Endothelial cell of umbilical vein (primary cell): Measurements from ENCODE around the gene TMEM217. TPM values are rescaled to one million over a fixed set of nuclear protein-coding genes. Genes with fewer than 3 reads are reported as not detected.

Experiments used
- BruUV-seq: library from RNA; stranded (reverse); fragments of 400-500 nt; replicated peaks from 2 replicates; lab custom pipeline; 2021; lab: Mats Ljungman, UMichigan
- CTCF ChIA-PET: fragments of 300-600, 350-600 bp; sonication (Branson Sonifier 250); formaldehyde crosslinking; loops from one replicate; lab custom pipeline; 2021; ENCODE audit warnings: antibody characterized with exemption, inconsistent platforms; lab: Charles Lee
- POLR2A ChIA-PET: fragments of 300-600, 350-600 bp; sonication (Branson Sonifier 250); formaldehyde crosslinking; loops from one replicate; lab custom pipeline; 2021; ENCODE audit warnings: antibody characterized with exemption, inconsistent platforms; lab: Charles Lee
- DNase-seq: peaks from one replicate; pipeline ENCODE4 v3.0.0-alpha.2; 2011; ENCODE audit warnings: low read depth, low spot score
- FAIRE-seq: peaks from 2 replicates; lab custom pipeline; 2011; peaks lifted over from hg19 to GRCh38; lab: Jason Lieb, UNC
- H2AFZ ChIP-seq: 2 replicates; pipeline ENCODE4 v1.6.0; 2012; ENCODE audit warnings: low read depth, low read length, control low read depth, inconsistent platforms
- H3K27ac ChIP-seq: 2 replicates; pipeline ENCODE4 v1.5.1; 2011; ENCODE audit warnings: low read depth, mild to moderate bottlenecking, control low read depth, low read length, moderate library complexity; ENCODE audit not compliant: insufficient read depth
- H3K27me3 ChIP-seq, 2 experiments: 2 replicates each; pipeline versions ENCODE4 v1.6.0 to v1.6.1; 2011; ENCODE audit warnings: low read length in 2 of 2, mixed read lengths in 1 of 2; ENCODE audit not compliant: control insufficient read depth in 2 of 2, insufficient read depth in 2 of 2
- H3K36me3 ChIP-seq, 2 experiments: 2 replicates in 1 of 2; 3 replicates in 1 of 2; pipeline ENCODE4 v1.5.1; 2011; ENCODE audit warnings: low read length in 2 of 2, mild to moderate bottlenecking in 1 of 2, moderate library complexity in 1 of 2; ENCODE audit not compliant: control insufficient read depth in 2 of 2, insufficient read depth in 2 of 2; ENCODE audit errors: extremely low read depth in 1 of 2
- H3K4me1 ChIP-seq: 3 replicates; pipeline ENCODE4 v1.5.1; 2011; ENCODE audit warnings: mild to moderate bottlenecking, low read length; ENCODE audit not compliant: control insufficient read depth, insufficient read depth; ENCODE audit errors: extremely low read depth
- H3K4me2 ChIP-seq: 2 replicates; pipeline ENCODE4 v1.6.1; 2011; ENCODE audit warnings: low read length, control low read depth, mixed read lengths; ENCODE audit not compliant: insufficient read depth
- H3K4me3 ChIP-seq, 3 experiments: fragments of 200-600 bp in 1 of 3; sonication (generic), shearing (Covaris generic) in 1 of 3; replicated peaks in 1 of 3; 2 replicates each; pipeline ENCODE4 v1.5.1; 2011 to 2016; ENCODE audit warnings: control low read depth in 3 of 3, low read length in 3 of 3, mild to moderate bottlenecking in 2 of 3, inconsistent platforms in 1 of 3, low read depth in 1 of 3, moderate library complexity in 1 of 3; ENCODE audit not compliant: insufficient read depth in 1 of 3
- H3K79me2 ChIP-seq: 2 replicates; pipeline ENCODE4 v1.6.0; 2012; ENCODE audit warnings: low read length, inconsistent platforms; ENCODE audit not compliant: control insufficient read depth, insufficient read depth
- H3K9ac ChIP-seq: replicated peaks from 2 replicates; pipeline ENCODE3; 2011; ENCODE audit warnings: low read length, control low read depth; ENCODE audit not compliant: insufficient read depth; ENCODE audit errors: extremely low read depth
- H3K9me1 ChIP-seq: replicated peaks from 3 replicates; pipeline ENCODE4 v1.6.0; 2011; ENCODE audit warnings: mild to moderate bottlenecking, low read length; ENCODE audit not compliant: control insufficient read depth, insufficient read depth; ENCODE audit errors: extremely low read depth
- H3K9me3 ChIP-seq: replicated peaks from 2 replicates; pipeline ENCODE4 v1.5.1; 2012; ENCODE audit warnings: low read length, inconsistent platforms; ENCODE audit not compliant: control insufficient read depth, insufficient read depth
- H4K20me1 ChIP-seq: replicated peaks from 2 replicates; pipeline ENCODE3; 2011; ENCODE audit warnings: mild to moderate bottlenecking, low read length; ENCODE audit not compliant: control insufficient read depth, insufficient read depth; ENCODE audit errors: extremely low read depth
- CTCF ChIP-seq, 2 donors: IDR thresholded peaks; 1 replicate in 1 of 2; 2 replicates in 1 of 2; pipeline ENCODE4 v1.5.1; 2011; ENCODE audit warnings: low read length in 2 of 2, mild to moderate bottlenecking in 2 of 2, moderate library complexity in 2 of 2, control low read depth in 1 of 2, inconsistent platforms in 1 of 2, low read depth in 1 of 2; ENCODE audit not compliant: insufficient read depth in 1 of 2; ENCODE audit errors: extremely low read depth in 1 of 2
- EZH2 ChIP-seq: IDR thresholded peaks from 2 replicates; pipeline ENCODE4 v1.6.1; 2012; ENCODE audit warnings: borderline replicate concordance, low read depth, mild to moderate bottlenecking, moderate library complexity, low read length, inconsistent platforms; ENCODE audit not compliant: severe bottlenecking
- FOS ChIP-seq: IDR thresholded peaks from 2 replicates; pipeline ENCODE4 v1.6.1; 2011; ENCODE audit warnings: mild to moderate bottlenecking, low read length, moderate library complexity, borderline replicate concordance; ENCODE audit not compliant: insufficient read depth
- GATA2 ChIP-seq: IDR thresholded peaks from 2 replicates; pipeline ENCODE4 v1.7.0; 2011; ENCODE audit warnings: low read depth, mild to moderate bottlenecking, moderate library complexity, mixed read lengths, low read length; ENCODE audit not compliant: insufficient read length, insufficient read depth
- JUN ChIP-seq: IDR thresholded peaks from 2 replicates; pipeline ENCODE4 v1.6.1; 2011; ENCODE audit warnings: borderline replicate concordance, low read depth; ENCODE audit not compliant: insufficient read length, insufficient read depth
- MAX ChIP-seq: IDR thresholded peaks from 2 replicates; pipeline ENCODE4 v1.6.1; 2011; ENCODE audit not compliant: insufficient read depth, insufficient read length
- MYC ChIP-seq: IDR thresholded peaks from one replicate; pipeline ENCODE4 v1.6.1; 2011; ENCODE audit warnings: mild to moderate bottlenecking, low read depth, low read length
- POLR2A ChIP-seq: IDR thresholded peaks from 2 replicates; pipeline ENCODE4 v1.6.1; 2012; ENCODE audit warnings: low read depth, mild to moderate bottlenecking, control low read depth, low read length
- POLR2AphosphoS5 ChIP-seq: IDR thresholded peaks from 2 replicates; pipeline ENCODE4 v1.6.1; 2012; ENCODE audit warnings: low read depth, mild to moderate bottlenecking, control low read depth, low read length, moderate library complexity; ENCODE audit not compliant: insufficient read depth
- dilution Hi-C: fragments of 300-500 bp; cut with MboI; formaldehyde crosslinking; loops from one replicate; pipeline ENCODE4 v1.15.0; 2019; ENCODE audit warnings: low sequenced_read_pairs; ENCODE audit not compliant: extremely low pct_ligation_motif_present
- intact Hi-C: fragments of 100-400 bp; cut with micrococcal nuclease; formaldehyde crosslinking; loops from one replicate; pipeline ENCODE4 v1.10.0; 2022
- polyA plus RNA-seq, 4 experiments: library from polyadenylated mRNA; depleted of rRNA in 3 of 4; stranded (reverse) in 3 of 4; unstranded in 1 of 4; fragments of >200 nt; gene quantifications; 2 replicates each; pipeline versions ENCODE4 v1.2.1 to v1.2.3, GENCODE V29; 2011 to 2012; ENCODE audit warnings: missing spikeins in 1 of 4
- total RNA-seq: library from RNA; stranded (reverse); gene quantifications from 2 replicates; pipeline ENCODE4 v1.2.3, GENCODE V29; 2021

Gene TMEM217
- total and polyA plus RNA-seq, 2 donors (not counting 3 experiments of a cell fraction or from before 2014, with no cell fraction given): 6.8 to 15.8 TPM

GRCh38 chr6:37265001-37265400 is 7.1 kb upstream of the TMEM217 start:
- H3K27me3 ChIP-seq: no peaks in the 10 kb centered on the region
- CTCF ChIA-PET: interaction anchor here (1.1 kb wide), 1 partner anchor 39 kb away, joined by 4 read pairs; no protein-coding TSS in a partner anchor
- H3K9me1 ChIP-seq: no peaks in the 10 kb centered on the region
- no peak overlapping the region for H3K9ac ChIP-seq
- H3K36me3 ChIP-seq: no peaks in the 10 kb centered on the region
- H4K20me1 ChIP-seq: no peaks in the 10 kb centered on the region
- FAIRE-seq: no peak
- no peak for DNase-seq
- H2AFZ ChIP-seq: no peak overlapping the region
- peaks cover 2% of the 10 kb centered on the region for H3K4me1 ChIP-seq
- BruUV-seq: no TSS peak
- intact Hi-C loops: no loop called here
- no peaks in the 10 kb centered on the region for H3K9me3 ChIP-seq
- peaks cover 56% of the 10 kb centered on the region for H3K79me2 ChIP-seq
- TF ChIP-seq FOS (no peak), MYC (no peak), EZH2 (no peak), JUN (no peak), POLR2A (no peak), POLR2AphosphoS5 (no peak), MAX (no peak), GATA2 (no peak), CTCF (IDR thresholded peaks at IDR 0.05; ENCODE audit: extremely low read depth in 1 of 2, insufficient read depth in 1 of 2, low read depth in 1 of 2, low read length in 2 of 2) (no peak)
- dilution Hi-C loops: no loop called here
- no peak overlapping the region for H3K4me3 ChIP-seq
- H3K4me2 ChIP-seq: no peak overlapping the region
- POLR2A ChIA-PET: no interaction called here
- no peak overlapping the region for H3K27ac ChIP-seq
